ENCODE results near the gene DNAJB11.
A peak's percentile ranks its signal among the peaks of the same experiment; 100 is the strongest.

DNAJB11 gene

DNA sequence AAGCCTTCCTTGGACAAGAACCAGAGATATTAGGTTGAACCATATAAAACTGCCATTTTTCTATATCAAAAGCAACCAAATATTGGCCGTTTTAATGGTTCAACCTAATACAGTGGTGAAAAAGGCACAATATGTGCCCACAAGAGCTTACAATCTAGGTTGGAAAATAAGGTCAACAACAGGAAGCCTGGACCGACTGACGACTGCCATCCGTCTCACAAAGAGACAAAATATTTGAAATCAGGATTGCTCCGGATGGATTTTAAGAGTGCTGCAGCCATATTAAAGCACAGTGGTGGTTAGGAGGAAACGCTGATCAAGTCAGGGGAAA is 43.7 kb downstream of the DNAJB11 start:
- TF ChIP-seq POLR2AphosphoS5 (IDR thresholded peaks at IDR 0.05; ENCODE audit: low read depth, low read length) (no peak), TAF1 (IDR thresholded peaks at IDR 0.05; ENCODE audit: low read depth, low read length) (no peak), POU2F2 (IDR thresholded peaks at IDR 0.05; ENCODE audit: low read depth, low read length) (no peak), SPI1 (IDR thresholded peaks at IDR 0.05; ENCODE audit: low read depth, low read length) (no peak)
- DNase-seq (ENCODE audit: insufficient read length, low spot score), result no peak
- no peak for FAIRE-seq

DNA sequence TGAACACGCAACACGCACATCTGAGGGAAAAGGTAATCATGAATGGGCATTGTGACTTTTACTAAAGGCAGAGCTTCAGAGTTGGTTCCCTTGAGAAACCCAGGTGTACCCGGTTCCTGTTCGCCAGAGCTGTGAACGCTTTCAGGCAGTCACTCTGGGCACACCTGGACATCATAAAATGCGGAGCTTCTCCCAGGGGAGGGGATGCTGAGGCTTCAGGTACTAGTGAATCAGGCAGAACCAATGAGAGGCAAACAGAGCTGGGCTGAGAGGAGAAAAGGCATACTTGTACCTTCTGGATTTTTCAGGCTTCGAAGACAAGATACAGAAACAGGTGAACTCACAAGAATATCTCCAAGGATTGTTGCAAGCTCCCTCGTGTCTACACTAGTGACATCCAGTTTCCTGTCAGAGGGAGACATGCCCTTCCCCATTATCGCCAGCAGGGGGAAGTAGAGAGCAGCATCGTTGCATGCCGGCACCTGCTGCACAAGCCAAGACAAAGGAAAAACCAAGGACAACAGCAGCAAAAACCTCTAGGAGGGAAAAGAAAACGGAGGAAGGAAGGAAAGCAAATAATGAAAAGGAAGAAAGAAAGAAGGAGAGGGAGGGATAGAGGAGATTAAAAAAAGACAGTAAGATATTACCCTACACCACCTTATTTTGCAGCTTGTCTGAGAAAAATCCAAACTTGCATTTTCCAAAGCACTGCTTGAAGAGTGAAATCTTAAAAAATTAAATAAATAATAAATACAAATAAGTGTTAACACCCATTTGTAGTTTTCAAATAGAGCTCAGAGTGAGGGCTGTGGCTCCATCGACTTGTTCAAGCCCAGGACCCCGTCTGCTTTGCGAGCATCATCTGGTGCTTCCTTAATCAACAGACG is 44.3 kb downstream of the DNAJB11 start:
- FAIRE-seq, result peak; percentile 98
- TF ChIP-seq PAX5 (IDR thresholded peaks at IDR 0.05; ENCODE audit: insufficient read depth, low read length, severe bottlenecking) (no peak), POLR2A (IDR thresholded peaks at IDR 0.05; ENCODE audit: low read depth, low read length) (no peak), POLR2AphosphoS5 (IDR thresholded peaks at IDR 0.05; ENCODE audit: low read depth, low read length) (no peak), SPI1 (IDR thresholded peaks at IDR 0.05; ENCODE audit: low read depth, low read length) (no peak; the same call in 1 of the 2 replicates), TAF1 (IDR thresholded peaks at IDR 0.05; ENCODE audit: low read depth, low read length) (no peak), POU2F2 (IDR thresholded peaks at IDR 0.05; ENCODE audit: low read depth, low read length) (no peak)
- peak; percentile 67 for DNase-seq (ENCODE audit: insufficient read length, low spot score)

DNA sequence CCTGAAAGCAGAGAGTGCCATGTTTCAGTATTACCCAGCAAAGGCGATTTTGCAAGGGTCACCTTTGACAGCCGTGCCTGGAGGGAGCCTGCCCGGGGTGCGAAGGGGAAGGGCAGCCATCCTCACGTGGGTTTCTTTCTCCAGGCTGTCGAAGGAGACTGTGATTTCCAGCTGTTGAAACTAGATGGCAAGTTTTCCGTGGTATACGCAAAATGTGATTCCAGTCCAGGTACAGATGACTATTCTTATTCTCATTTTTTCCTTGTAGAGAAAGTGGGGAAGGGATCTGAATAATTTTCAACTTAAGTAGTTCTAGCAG is 45.7 kb downstream of the DNAJB11 start:
- DNase-seq (ENCODE audit: insufficient read length, low spot score) (no peak), FAIRE-seq (no peak)
- TF ChIP-seq TAF1 (IDR thresholded peaks at IDR 0.05; ENCODE audit: low read depth, low read length), result no peak
- no peak for TF ChIP-seq SPI1 (IDR thresholded peaks at IDR 0.05; ENCODE audit: low read depth, low read length)
- TF ChIP-seq POU2F2 (IDR thresholded peaks at IDR 0.05; ENCODE audit: low read depth, low read length), result no peak
- no peak for TF ChIP-seq POLR2AphosphoS5 (IDR thresholded peaks at IDR 0.05; ENCODE audit: low read depth, low read length)
- no peak for TF ChIP-seq PAX5 (IDR thresholded peaks at IDR 0.05; ENCODE audit: insufficient read depth, low read length, severe bottlenecking)
- no peak for TF ChIP-seq POLR2A (IDR thresholded peaks at IDR 0.05; ENCODE audit: low read depth, low read length)

DNA sequence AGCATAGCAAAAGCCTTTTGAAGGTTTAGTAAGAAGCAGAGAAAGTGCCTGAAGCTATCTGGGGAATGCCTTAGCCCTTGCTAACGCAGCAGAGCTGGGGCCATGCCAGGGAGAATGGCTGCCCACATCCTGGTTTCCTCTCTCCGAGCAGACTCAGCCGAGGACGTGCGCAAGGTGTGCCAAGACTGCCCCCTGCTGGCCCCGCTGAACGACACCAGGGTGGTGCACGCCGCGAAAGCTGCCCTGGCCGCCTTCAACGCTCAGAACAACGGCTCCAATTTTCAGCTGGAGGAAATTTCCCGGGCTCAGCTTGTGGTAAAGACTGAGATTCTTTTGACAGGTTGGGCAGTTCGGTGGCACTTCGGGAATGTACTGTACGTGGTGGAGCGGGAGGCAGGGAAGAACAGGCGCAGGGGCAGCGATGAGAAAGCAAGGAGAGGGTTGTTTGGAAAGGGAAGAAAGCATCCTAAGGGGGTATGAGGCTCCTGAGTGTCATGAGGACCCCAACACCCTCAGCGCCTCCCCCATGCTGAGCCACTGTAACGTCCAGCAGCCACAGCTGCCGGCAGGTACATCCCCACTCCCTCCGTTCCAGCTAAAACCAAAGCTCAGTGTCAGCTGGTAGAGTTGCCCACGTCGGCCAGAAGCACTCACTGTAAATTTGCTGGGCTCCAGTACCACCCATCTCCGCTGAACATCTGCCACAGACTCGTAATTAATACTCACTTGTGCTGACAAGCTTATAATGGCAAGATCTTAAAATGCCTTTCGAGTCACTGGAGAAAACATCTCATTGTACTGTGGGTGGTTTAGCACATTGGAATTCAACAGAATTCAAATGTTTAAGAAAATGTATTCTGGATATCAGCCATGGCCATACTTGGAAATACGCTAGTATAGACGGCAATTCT is 46.8 kb downstream of the DNAJB11 start:
- DNase-seq (ENCODE audit: insufficient read length, low spot score) (peak; percentile 81), FAIRE-seq (peak; percentile 83)
- no peak for TF ChIP-seq PAX5 (IDR thresholded peaks at IDR 0.05; ENCODE audit: insufficient read depth, low read length, severe bottlenecking)
- TF ChIP-seq POU2F2 (IDR thresholded peaks at IDR 0.05; ENCODE audit: low read depth, low read length), result 0 out of 2 replicates have a peak, but pooled peaks have one; percentile 44
- TF ChIP-seq POLR2A (IDR thresholded peaks at IDR 0.05; ENCODE audit: low read depth, low read length), result no peak
- peak; percentile 55; the same call in 1 of the 2 replicates for TF ChIP-seq SPI1 (IDR thresholded peaks at IDR 0.05; ENCODE audit: low read depth, low read length)
- TF ChIP-seq TAF1 (IDR thresholded peaks at IDR 0.05; ENCODE audit: low read depth, low read length), result no peak

DNA sequence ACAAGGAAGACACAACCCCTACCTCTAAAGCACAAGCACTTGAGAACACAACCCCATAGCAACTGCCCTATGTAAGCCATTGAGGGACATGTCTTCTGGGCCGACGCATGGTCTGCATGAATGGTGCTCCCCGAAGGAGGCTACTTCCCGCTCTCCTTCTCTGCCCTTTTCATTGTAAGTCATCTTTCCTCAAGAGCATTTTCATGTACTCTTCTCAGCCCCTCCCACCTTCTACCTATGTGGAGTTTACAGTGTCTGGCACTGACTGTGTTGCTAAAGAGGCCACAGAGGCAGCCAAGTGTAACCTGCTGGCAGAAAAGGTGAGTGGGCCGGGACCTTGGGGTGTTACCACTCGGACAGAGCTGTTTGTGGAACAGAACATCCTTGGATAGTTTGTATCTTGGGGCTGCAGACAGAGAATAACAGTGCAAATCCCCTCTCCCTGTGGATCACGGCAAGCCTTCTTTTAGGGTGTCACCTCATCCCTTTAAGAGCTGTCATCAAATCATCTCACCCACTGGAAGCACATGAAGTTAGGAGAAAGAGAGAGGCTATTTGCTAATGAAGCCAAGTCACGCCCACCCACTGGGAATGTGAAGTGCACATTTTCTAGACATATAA is 47.9 kb downstream of the DNAJB11 start:
- TF ChIP-seq TAF1 (IDR thresholded peaks at IDR 0.05; ENCODE audit: low read depth, low read length) (no peak), POLR2AphosphoS5 (IDR thresholded peaks at IDR 0.05; ENCODE audit: low read depth, low read length) (no peak), POLR2A (IDR thresholded peaks at IDR 0.05; ENCODE audit: low read depth, low read length) (no peak)
- FAIRE-seq (no peak), DNase-seq (ENCODE audit: insufficient read length, low spot score) (no peak)

DNA sequence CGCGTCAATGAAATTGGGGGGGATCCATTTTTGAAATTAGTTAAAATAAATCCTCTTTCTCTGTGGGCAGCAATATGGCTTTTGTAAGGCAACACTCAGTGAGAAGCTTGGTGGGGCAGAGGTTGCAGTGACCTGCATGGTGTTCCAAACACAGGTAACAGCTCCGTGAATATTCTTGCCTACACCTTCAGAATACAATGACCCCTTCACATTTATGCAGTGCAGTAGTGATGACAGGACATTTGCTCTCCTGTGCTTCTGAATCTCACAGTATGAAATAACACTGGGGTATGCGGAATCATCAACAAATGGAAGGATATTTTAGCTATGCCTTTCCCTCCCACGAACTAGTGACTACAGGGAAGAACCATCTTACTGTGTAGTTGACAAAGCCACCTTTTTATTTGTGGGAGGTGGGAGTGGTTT is 49.3 kb downstream of the DNAJB11 start:
- DNase-seq (ENCODE audit: insufficient read length, low spot score) (no peak), FAIRE-seq (no peak)
- TF ChIP-seq POLR2A (IDR thresholded peaks at IDR 0.05; ENCODE audit: low read depth, low read length), result no peak
- TF ChIP-seq POLR2AphosphoS5 (IDR thresholded peaks at IDR 0.05; ENCODE audit: low read depth, low read length), result no peak
- TF ChIP-seq SPI1 (IDR thresholded peaks at IDR 0.05; ENCODE audit: low read depth, low read length), result no peak
- no peak for TF ChIP-seq PAX5 (IDR thresholded peaks at IDR 0.05; ENCODE audit: insufficient read depth, low read length, severe bottlenecking)
- no peak for TF ChIP-seq POU2F2 (IDR thresholded peaks at IDR 0.05; ENCODE audit: low read depth, low read length)
- no peak for TF ChIP-seq TAF1 (IDR thresholded peaks at IDR 0.05; ENCODE audit: low read depth, low read length)

DNA sequence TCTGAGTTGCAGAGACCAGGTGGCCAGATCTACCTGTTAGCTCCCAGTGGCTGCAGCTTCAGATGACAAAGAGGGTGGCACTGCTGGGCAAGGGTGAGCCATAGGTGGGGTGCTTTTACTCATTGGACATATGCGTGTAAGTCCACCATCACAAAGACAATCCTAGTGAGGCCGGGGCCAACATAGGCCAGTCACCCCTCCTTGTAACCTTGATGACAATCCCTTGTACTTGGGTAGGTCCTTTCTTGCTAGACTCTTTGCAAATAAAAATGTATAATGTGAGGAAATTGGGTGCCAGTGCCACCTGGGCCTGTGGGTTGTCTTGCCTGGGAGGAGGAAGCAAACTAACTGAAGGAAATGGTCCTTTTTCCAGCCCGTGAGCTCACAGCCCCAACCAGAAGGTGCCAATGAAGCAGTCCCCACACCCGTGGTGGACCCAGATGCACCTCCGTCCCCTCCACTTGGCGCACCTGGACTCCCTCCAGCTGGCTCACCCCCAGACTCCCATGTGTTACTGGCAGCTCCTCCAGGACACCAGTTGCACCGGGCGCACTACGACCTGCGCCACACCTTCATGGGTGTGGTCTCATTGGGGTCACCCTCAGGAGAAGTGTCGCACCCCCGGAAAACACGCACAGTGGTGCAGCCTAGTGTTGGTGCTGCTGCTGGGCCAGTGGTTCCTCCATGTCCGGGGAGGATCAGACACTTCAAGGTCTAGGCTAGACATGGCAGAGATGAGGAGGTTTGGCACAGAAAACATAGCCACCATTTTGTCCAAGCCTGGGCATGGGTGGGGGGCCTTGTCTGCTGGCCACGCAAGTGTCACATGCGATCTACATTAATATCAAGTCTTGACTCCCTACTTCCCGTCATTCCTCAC is 49.9 kb downstream of the DNAJB11 start:
- FAIRE-seq, result no peak
- no peak for TF ChIP-seq SPI1 (IDR thresholded peaks at IDR 0.05; ENCODE audit: low read depth, low read length)
- TF ChIP-seq POLR2A (IDR thresholded peaks at IDR 0.05; ENCODE audit: low read depth, low read length), result no peak
- DNase-seq (ENCODE audit: insufficient read length, low spot score), result no peak

DNA sequence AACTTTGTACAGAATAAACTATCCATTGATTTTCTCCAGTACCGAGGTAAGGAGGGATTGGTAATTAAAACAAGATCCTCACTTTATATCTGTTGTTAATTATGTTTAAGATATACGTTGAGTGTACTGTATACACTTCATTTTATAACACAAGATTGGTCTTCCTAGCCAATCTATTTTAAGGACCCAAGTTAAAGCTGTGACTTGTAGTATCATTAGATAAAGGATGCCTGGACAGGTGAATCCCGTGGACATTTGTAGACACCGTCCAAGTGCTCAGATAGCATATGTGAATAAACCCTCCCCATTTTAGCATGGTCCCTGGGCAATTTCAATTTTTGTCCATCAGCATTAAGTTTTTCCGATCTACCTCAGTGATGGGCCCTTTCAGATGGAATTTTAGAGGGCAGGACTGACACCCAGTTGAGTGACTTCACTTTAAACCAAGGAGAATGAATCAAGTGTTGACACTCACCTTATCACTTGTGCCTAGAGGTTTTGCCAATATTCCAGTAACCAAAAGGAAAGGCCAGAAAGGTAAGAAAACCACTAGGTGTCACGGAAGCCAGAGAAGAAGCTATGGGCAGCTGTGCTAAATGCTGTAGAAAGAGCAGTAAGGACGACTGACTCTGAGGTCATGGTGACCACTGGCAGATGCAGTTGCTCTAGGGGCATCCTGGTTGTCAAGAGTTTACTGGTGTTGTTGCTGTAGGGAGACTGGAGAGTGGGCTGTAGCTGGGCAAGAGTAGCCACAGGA is 51.6 kb downstream of the DNAJB11 start:
- TF ChIP-seq POLR2AphosphoS5 (IDR thresholded peaks at IDR 0.05; ENCODE audit: low read depth, low read length) (no peak), POLR2A (IDR thresholded peaks at IDR 0.05; ENCODE audit: low read depth, low read length) (no peak), PAX5 (IDR thresholded peaks at IDR 0.05; ENCODE audit: insufficient read depth, low read length, severe bottlenecking) (no peak), TAF1 (IDR thresholded peaks at IDR 0.05; ENCODE audit: low read depth, low read length) (no peak), POU2F2 (IDR thresholded peaks at IDR 0.05; ENCODE audit: low read depth, low read length) (no peak), SPI1 (IDR thresholded peaks at IDR 0.05; ENCODE audit: low read depth, low read length) (no peak)
- FAIRE-seq, result no peak
- DNase-seq (ENCODE audit: insufficient read length, low spot score), result no peak
